ENCODE results near the gene PRIMA1.

Gene PRIMA1

GRCh38 chr14:93759719-93760307 is 28.5 kb downstream of the PRIMA1 start:
- in situ Hi-C loops (cut with MboI; ENCODE audit: low sequenced_read_pairs), result no loop called here

- in situ Hi-C loops (cut with MboI; ENCODE audit: low sequenced_read_pairs), result no loop called here
These were observed 31.1 kb downstream of the PRIMA1 start for GRCh38 chr14:93757206-93757605.

GRCh38 chr14:93753647-93754046 is 34.6 kb downstream of the PRIMA1 start:
- in situ Hi-C loops (cut with MboI; ENCODE audit: low sequenced_read_pairs), result no loop called here

GRCh38 chr14:93752980-93753561 is 35.2 kb downstream of the PRIMA1 start:
- in situ Hi-C loops (cut with MboI; ENCODE audit: low sequenced_read_pairs), result no loop called here

- in situ Hi-C loops (cut with MboI; ENCODE audit: low sequenced_read_pairs), result no loop called here
These were observed 36.2 kb downstream of the PRIMA1 start for GRCh38 chr14:93751946-93752655.

GRCh38 chr14:93749076-93749420 is 39.2 kb downstream of the PRIMA1 start:
- in situ Hi-C loops (cut with MboI; ENCODE audit: low sequenced_read_pairs), result no loop called here

- in situ Hi-C loops (cut with MboI; ENCODE audit: low sequenced_read_pairs), result no loop called here
These were observed 39.8 kb downstream of the PRIMA1 start for GRCh38 chr14:93748208-93749075.

- in situ Hi-C loops (cut with MboI; ENCODE audit: low sequenced_read_pairs), result no loop called here
These were observed 40.7 kb downstream of the PRIMA1 start for GRCh38 chr14:93747560-93747959.

- in situ Hi-C loops (cut with MboI; ENCODE audit: low sequenced_read_pairs), result no loop called here
These were observed 41.2 kb downstream of the PRIMA1 start for GRCh38 chr14:93747102-93747501.

GRCh38 chr14:93745603-93746273 is 42.5 kb downstream of the PRIMA1 start:
- in situ Hi-C loops (cut with MboI; ENCODE audit: low sequenced_read_pairs), result no loop called here

GRCh38 chr14:93744876-93745275 is 43.4 kb downstream of the PRIMA1 start:
- in situ Hi-C loops (cut with MboI; ENCODE audit: low sequenced_read_pairs), result no loop called here

- in situ Hi-C loops (cut with MboI; ENCODE audit: low sequenced_read_pairs), result no loop called here
These were observed 44.1 kb downstream of the PRIMA1 start for GRCh38 chr14:93744176-93744575.

GRCh38 chr14:93743270-93744060 is 44.8 kb downstream of the PRIMA1 start:
- in situ Hi-C loops (cut with MboI; ENCODE audit: low sequenced_read_pairs), result no loop called here

- in situ Hi-C loops (cut with MboI; ENCODE audit: low sequenced_read_pairs), result no loop called here
These were observed 45.5 kb downstream of the PRIMA1 start for GRCh38 chr14:93742761-93743160.

GRCh38 chr14:93741556-93742230 is 46.6 kb downstream of the PRIMA1 start:
- in situ Hi-C loops (cut with MboI; ENCODE audit: low sequenced_read_pairs), result no loop called here

GRCh38 chr14:93737634-93738033 is 50.7 kb downstream of the PRIMA1 start:
- in situ Hi-C loops (cut with MboI; ENCODE audit: low sequenced_read_pairs), result no loop called here

GRCh38 chr14:93736378-93737014 is 51.8 kb downstream of the PRIMA1 start:
- in situ Hi-C loops (cut with MboI; ENCODE audit: low sequenced_read_pairs), result no loop called here

GRCh38 chr14:93735206-93735605 is 53.1 kb downstream of the PRIMA1 start:
- in situ Hi-C loops (cut with MboI; ENCODE audit: low sequenced_read_pairs), result no loop called here
